Trophoblast cell (in vitro differentiated cells and primary cell): ENCODE data around the gene CCDC102A.

Source experiments
- DNase-seq, 2 donors: peaks; one replicate each; pipeline ENCODE4 v3.0.0-alpha.2; 2016
- H2AFZ ChIP-seq: 2 replicates; pipeline ENCODE4 v1.6.1; 2013; ENCODE audit warnings: low read length, moderate library complexity, mild to moderate bottlenecking; ENCODE audit not compliant: insufficient read depth, poor library complexity
- H2AK5ac ChIP-seq: 2 replicates; pipeline ENCODE4 v1.6.1; 2013; ENCODE audit warnings: mild to moderate bottlenecking, low read length
- H2BK120ac ChIP-seq: 2 replicates; pipeline ENCODE4 v1.6.1; 2013; ENCODE audit warnings: low read length, mild to moderate bottlenecking, moderate library complexity; ENCODE audit not compliant: insufficient read depth, poor library complexity
- H2BK12ac ChIP-seq: 2 replicates; pipeline ENCODE4 v1.6.1; 2013; ENCODE audit warnings: mild to moderate bottlenecking, low read length, moderate library complexity
- H2BK5ac ChIP-seq: 2 replicates; pipeline ENCODE4 v1.6.1; 2013; ENCODE audit warnings: low read length, low read depth, moderate library complexity, mild to moderate bottlenecking; ENCODE audit not compliant: poor library complexity
- H3K14ac ChIP-seq: 2 replicates; pipeline ENCODE4 v1.6.1; 2013; ENCODE audit warnings: mild to moderate bottlenecking, low read length
- H3K18ac ChIP-seq: 2 replicates; pipeline ENCODE4 v1.6.1; 2013; ENCODE audit warnings: mild to moderate bottlenecking, low read length
- H3K23ac ChIP-seq: 2 replicates; pipeline ENCODE4 v1.6.1; 2013; ENCODE audit warnings: low read length
- H3K27ac ChIP-seq: 2 replicates; pipeline ENCODE4 v1.5.1; 2013; ENCODE audit warnings: low read depth, mild to moderate bottlenecking, inconsistent platforms, low read length, moderate library complexity
- H3K27me3 ChIP-seq: 2 replicates; pipeline ENCODE4 v1.6.1; 2013; ENCODE audit warnings: inconsistent platforms, mild to moderate bottlenecking, low read length, moderate library complexity; ENCODE audit not compliant: insufficient read depth
- H3K36me3 ChIP-seq, 2 experiments: 1 replicate in 1 of 2; 2 replicates in 1 of 2; pipeline ENCODE4 v1.6.1; 2013; ENCODE audit warnings: low read length in 2 of 2, mild to moderate bottlenecking in 2 of 2, moderate library complexity in 1 of 2; ENCODE audit not compliant: insufficient read depth in 2 of 2, control insufficient read depth in 1 of 2
- H3K4ac ChIP-seq: 2 replicates; pipeline ENCODE4 v1.6.1; 2013; ENCODE audit warnings: low read depth, mild to moderate bottlenecking, low read length, moderate library complexity
- H3K4me1 ChIP-seq, 2 experiments: 1 replicate in 1 of 2; 2 replicates in 1 of 2; pipeline ENCODE4 v1.6.1; 2013; ENCODE audit warnings: low read length in 2 of 2, mild to moderate bottlenecking in 2 of 2, moderate library complexity in 1 of 2; ENCODE audit not compliant: insufficient read depth in 2 of 2, control insufficient read depth in 1 of 2
- H3K4me2 ChIP-seq: 2 replicates; pipeline ENCODE4 v1.6.1; 2013; ENCODE audit warnings: inconsistent platforms, mild to moderate bottlenecking, low read length, moderate library complexity
- H3K4me3 ChIP-seq: 2 replicates; pipeline ENCODE4 v1.5.1; 2013; ENCODE audit warnings: mild to moderate bottlenecking, low read depth, low read length, inconsistent platforms
- H3K79me1 ChIP-seq: one replicate; pipeline ENCODE4 v1.6.1; 2013; ENCODE audit warnings: low read length
- H3K79me2 ChIP-seq: 2 replicates; pipeline ENCODE4 v1.6.1; 2013; ENCODE audit warnings: low read length, mild to moderate bottlenecking; ENCODE audit not compliant: control insufficient read depth, insufficient read depth, poor library complexity
- H3K9ac ChIP-seq: 2 replicates; pipeline ENCODE4 v1.6.1; 2013; ENCODE audit warnings: mild to moderate bottlenecking, low read length
- H3K9me3 ChIP-seq: 2 replicates; pipeline ENCODE4 v1.6.1; 2013; ENCODE audit warnings: low read depth, mild to moderate bottlenecking, control low read depth, inconsistent platforms, low read length; ENCODE audit not compliant: insufficient read depth
- H4K12ac ChIP-seq: 2 replicates; pipeline ENCODE4 v1.6.1; 2013; ENCODE audit warnings: low read depth, mild to moderate bottlenecking, low read length, moderate library complexity
- H4K8ac ChIP-seq: 2 replicates; pipeline ENCODE4 v1.6.1; 2013; ENCODE audit warnings: low read depth, mild to moderate bottlenecking, low read length, moderate library complexity
- H4K91ac ChIP-seq: one replicate; pipeline ENCODE4 v1.6.1; 2013; ENCODE audit warnings: low read depth, mild to moderate bottlenecking, low read length, moderate library complexity
- WGBS: extraction: QIAGEN DNeasy Blood & Tissue Kit; methylation state at CpG from one replicate; pipeline ENCODE4 v1.1.7; 2013; ENCODE audit warnings: missing lambda C conversion rate; ENCODE audit not compliant: insufficient read length, insufficient coverage; ENCODE audit errors: extremely low coverage; 5-methylcytosine and 5-hydroxymethylcytosine counted together

Gene CCDC102A

DNA sequence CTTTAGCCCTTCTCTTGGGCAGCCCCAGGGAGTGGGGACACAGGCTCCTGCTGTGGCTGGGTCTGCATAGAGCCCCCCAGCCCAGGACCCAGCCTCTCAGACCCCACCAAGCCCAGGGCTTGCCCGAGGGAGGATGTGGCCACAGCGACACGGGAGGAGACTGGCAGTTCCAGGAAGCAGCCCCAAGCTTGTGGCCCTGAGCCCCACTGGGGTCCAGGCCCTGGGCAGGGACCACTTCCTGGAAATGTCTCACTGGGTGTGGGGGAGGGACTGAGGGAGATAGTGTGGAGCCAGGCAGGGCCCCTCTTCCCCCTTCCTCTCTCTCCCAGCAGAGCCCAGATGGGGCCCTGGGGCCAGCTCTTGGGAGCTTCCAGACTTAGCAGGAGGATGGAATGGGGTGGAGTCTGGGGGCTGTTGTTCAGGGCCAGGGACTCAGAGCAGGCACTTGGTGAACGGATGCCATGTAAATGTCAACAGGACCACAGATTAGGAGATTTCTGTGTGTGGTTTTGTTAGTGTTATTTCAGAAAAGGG is 41.4 kb upstream of the CCDC102A start:
- DNase-seq: no peak
- WGBS: no CpG with 5 or more reads among the region's 4 CpGs
- no peak overlapping the region for H3K18ac ChIP-seq
- no peak overlapping the region for H2BK5ac ChIP-seq
- no peak overlapping the region for H3K4me3 ChIP-seq
- H3K79me2 ChIP-seq: no peaks in the 10 kb centered on the region
- peaks cover 0 to 4% of the 10 kb centered on the region in 2 experiments for H3K4me1 ChIP-seq
- no peak overlapping the region for H3K27ac ChIP-seq
- no peak overlapping the region for H2BK12ac ChIP-seq
- H3K9ac ChIP-seq: no peak overlapping the region
- no peak overlapping the region for H4K91ac ChIP-seq
- no peak overlapping the region for H4K12ac ChIP-seq
- no peak overlapping the region for H3K4ac ChIP-seq
- H3K79me1 ChIP-seq: peaks cover 1% of the 10 kb centered on the region
- no peak overlapping the region for H4K8ac ChIP-seq
- H3K27me3 ChIP-seq: no peaks in the 10 kb centered on the region
- no peak overlapping the region for H3K23ac ChIP-seq
- no peak overlapping the region for H2AFZ ChIP-seq
- H3K36me3 ChIP-seq: no peaks in the 10 kb centered on the region
- H3K14ac ChIP-seq: no peak overlapping the region
- no peaks in the 10 kb centered on the region for H3K9me3 ChIP-seq
- H2AK5ac ChIP-seq: peak overlapping the region; percentile 28
- H3K4me2 ChIP-seq: no peak overlapping the region
- no peak overlapping the region for H2BK120ac ChIP-seq

DNA sequence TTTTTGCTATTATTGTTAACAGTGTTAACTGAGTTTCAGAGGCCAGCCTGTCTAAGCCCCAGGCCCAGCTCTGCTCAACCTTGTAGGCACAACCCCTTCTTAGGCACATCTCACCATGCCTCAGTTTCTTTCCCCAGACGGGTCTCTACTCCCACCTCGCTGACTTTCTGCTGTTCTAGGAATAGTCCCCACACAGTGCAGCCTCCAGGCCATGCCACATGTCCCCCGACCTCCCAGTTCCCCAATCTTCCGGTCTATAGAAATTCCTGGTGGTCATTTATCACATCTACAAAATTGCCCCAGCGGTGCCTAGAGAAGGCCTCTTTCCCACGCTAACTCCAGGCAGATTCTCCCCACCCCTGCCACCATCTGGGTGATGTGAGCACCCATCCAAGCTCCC is 40.8 kb upstream of the CCDC102A start:
- Histone ChIP-seq H2BK12ac (no peak overlapping the region), H3K79me2 (no peaks in the 10 kb centered on the region), H3K9me3 (no peaks in the 10 kb centered on the region), H2AFZ (no peak overlapping the region), H4K91ac (no peak overlapping the region), H3K36me3 (no peaks in the 10 kb centered on the region), H3K4ac (no peak overlapping the region), H3K27ac (no peak overlapping the region), H2BK120ac (no peak overlapping the region), H4K8ac (no peak overlapping the region), H3K4me3 (no peak overlapping the region), H3K4me1 (peaks cover 0 to 4% of the 10 kb centered on the region in 2 experiments), H4K12ac (no peak overlapping the region), H3K23ac (no peak overlapping the region), H2AK5ac (peak overlapping the region; percentile 28), H3K14ac (no peak overlapping the region), H3K9ac (no peak overlapping the region), H3K18ac (no peak overlapping the region), H3K79me1 (peaks cover 1% of the 10 kb centered on the region), H3K4me2 (no peak overlapping the region), H3K27me3 (no peaks in the 10 kb centered on the region), H2BK5ac (no peak overlapping the region)
- DNase-seq: no peak
- no CpG with 5 or more reads among the region's 6 CpGs for WGBS

DNA sequence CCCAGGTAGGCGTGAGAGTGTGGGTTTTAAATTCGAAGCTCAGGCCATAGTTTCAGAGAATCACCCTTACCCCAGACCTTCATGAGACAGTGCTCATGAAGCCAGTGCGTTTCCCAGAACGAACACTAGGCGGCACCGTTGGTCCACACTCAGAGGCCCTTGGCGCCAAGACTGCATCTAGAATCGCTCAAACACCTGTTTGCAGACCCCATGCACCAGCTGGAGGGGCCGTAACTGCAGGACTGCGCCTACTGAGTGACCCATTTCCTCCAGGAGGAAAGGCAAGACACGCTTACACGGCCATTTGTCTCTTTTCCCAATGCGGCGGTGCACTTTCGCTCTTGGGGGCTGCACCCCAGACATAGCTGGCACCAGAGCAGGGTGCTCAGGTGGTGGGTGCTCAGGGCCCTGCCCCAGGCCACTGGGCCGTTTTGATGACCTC is 40.1 kb upstream of the CCDC102A start:
- no peak overlapping the region for H3K27ac ChIP-seq
- no CpG with 5 or more reads among the region's 16 CpGs for WGBS

DNA sequence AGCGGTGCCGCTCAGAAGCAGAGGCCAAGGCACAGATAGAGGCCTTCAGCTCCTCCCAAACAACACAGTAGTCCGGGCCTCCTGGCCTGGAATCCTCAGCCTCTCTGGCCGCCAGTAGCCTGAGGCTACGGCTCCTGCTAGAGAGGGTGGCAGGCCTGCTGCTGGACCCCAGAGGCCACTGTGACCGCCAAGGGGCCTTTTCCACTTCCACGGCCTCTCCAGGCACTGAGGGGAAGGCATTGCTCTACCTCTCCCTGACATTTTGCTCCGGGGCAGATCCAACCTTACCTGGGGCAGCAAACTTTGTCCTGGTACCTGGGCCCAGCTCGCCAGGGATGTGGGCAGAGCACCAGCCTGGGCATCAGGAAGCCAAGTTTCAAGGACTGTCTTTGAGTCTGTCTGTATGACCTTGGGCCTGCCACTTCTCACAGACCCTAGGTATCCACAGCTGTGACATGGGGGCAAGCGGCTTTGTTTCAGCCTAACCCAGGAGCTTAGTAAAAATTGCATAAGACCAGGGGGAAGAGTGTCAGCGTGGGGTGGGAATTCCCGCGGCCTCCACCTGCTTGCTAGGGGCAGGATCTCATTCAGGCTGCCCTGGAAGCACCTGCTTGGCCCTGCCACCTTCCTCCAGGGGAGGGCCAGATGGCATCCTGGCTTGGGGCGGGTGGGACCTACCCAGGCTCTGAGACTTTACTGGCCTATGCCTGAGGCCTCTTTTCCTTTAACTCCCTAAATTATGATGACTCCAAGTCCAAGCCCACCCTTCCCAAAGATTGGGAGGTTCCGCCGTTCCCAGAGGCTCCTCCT is 39.3 kb upstream of the CCDC102A start:
- no peak overlapping the region for H2AFZ ChIP-seq
- no peak overlapping the region for H4K12ac ChIP-seq
- H3K18ac ChIP-seq: no peak overlapping the region
- no peak overlapping the region for H3K9ac ChIP-seq
- H3K4me2 ChIP-seq: no peak overlapping the region
- no peak overlapping the region for H3K23ac ChIP-seq
- peaks cover 1% of the 10 kb centered on the region for H3K79me1 ChIP-seq
- H2AK5ac ChIP-seq: no peak overlapping the region
- H3K79me2 ChIP-seq: no peaks in the 10 kb centered on the region
- no peak overlapping the region for H3K4me3 ChIP-seq
- H3K14ac ChIP-seq: no peak overlapping the region
- no peak overlapping the region for H2BK120ac ChIP-seq
- no peak overlapping the region for H2BK5ac ChIP-seq
- peak in 1 of 2 donors; percentile 22 for DNase-seq
- H4K91ac ChIP-seq: no peak overlapping the region
- peaks cover 0 to 4% of the 10 kb centered on the region in 2 experiments for H3K4me1 ChIP-seq
- no peaks in the 10 kb centered on the region for H3K9me3 ChIP-seq
- no peak overlapping the region for H4K8ac ChIP-seq
- H3K36me3 ChIP-seq: no peaks in the 10 kb centered on the region
- no peak overlapping the region for H2BK12ac ChIP-seq
- no peak overlapping the region for H3K27ac ChIP-seq
- no CpG with 5 or more reads among the region's 16 CpGs for WGBS
- no peaks in the 10 kb centered on the region for H3K27me3 ChIP-seq
- H3K4ac ChIP-seq: no peak overlapping the region

More for the DNA sequence above, 40.1 kb upstream of the CCDC102A start:
- H3K79me2 ChIP-seq: no peaks in the 10 kb centered on the region
- no peak overlapping the region for H4K8ac ChIP-seq
- H3K4me1 ChIP-seq: peaks cover 0 to 4% of the 10 kb centered on the region in 2 experiments
- H2BK5ac ChIP-seq: no peak overlapping the region
- H3K9ac ChIP-seq: no peak overlapping the region
- no peak overlapping the region for H2BK12ac ChIP-seq
- no peaks in the 10 kb centered on the region for H3K27me3 ChIP-seq
- no peak overlapping the region for H3K14ac ChIP-seq
- H3K79me1 ChIP-seq: peaks cover 1% of the 10 kb centered on the region
- H3K36me3 ChIP-seq: no peaks in the 10 kb centered on the region
- H4K91ac ChIP-seq: no peak overlapping the region
- no peaks in the 10 kb centered on the region for H3K9me3 ChIP-seq
- no peak overlapping the region for H4K12ac ChIP-seq
- H3K18ac ChIP-seq: no peak overlapping the region
- H3K4ac ChIP-seq: no peak overlapping the region
- no peak overlapping the region for H2BK120ac ChIP-seq
- DNase-seq: peak; percentile 67 to 90
- H2AK5ac ChIP-seq: no peak overlapping the region
- H2AFZ ChIP-seq: no peak overlapping the region
- no peak overlapping the region for H3K23ac ChIP-seq
- no peak overlapping the region for H3K4me2 ChIP-seq
- no peak overlapping the region for H3K4me3 ChIP-seq
